A549 (cell line): ENCODE measurements around the gene PRPF31. TPM values are rescaled to one million over a fixed set of nuclear protein-coding genes. Genes with fewer than 3 reads are reported as not detected.

ENCODE experiments used
- ATAC-seq, 2 experiments: fragments of 200-7000 bp in 1 of 2; fragments of >200 bp in 1 of 2; cut with Nextera tagmentation in 1 of 2; cut with Tn5 transposase in 1 of 2; 3 replicates each; pipeline versions ENCODE4 v1.8.0 to v1.9.1; 2018 to 2020; ENCODE audit warnings: mild to moderate bottlenecking in 1 of 2, moderate library complexity in 1 of 2
- CTCF ChIA-PET: fragments of 300-600 bp; sonication (Branson Sonifier 250); formaldehyde crosslinking; extraction: SDS; loops from one replicate; lab custom pipeline; 2021; ENCODE audit warnings: antibody characterized with exemption, inconsistent platforms; lab: Yijun Ruan, JAX
- POLR2A ChIA-PET: fragments of 350-600 bp; formaldehyde crosslinking; extraction: SDS; loops from one replicate; lab custom pipeline; 2021; ENCODE audit warnings: antibody characterized with exemption, inconsistent platforms; lab: Yijun Ruan, JAX
- DNase-seq, 2 experiments: peaks; one replicate each; pipeline versions ENCODE4 v3.0.0 to v3.0.0-alpha.2; 2011 to 2016; ENCODE audit warnings: low read depth in 1 of 2, low spot score in 1 of 2
- FAIRE-seq: peaks from 2 replicates; lab custom pipeline; 2011; peaks lifted over from hg19 to GRCh38; lab: Jason Lieb, UNC
- H3K27ac ChIP-seq, 2 experiments: fragments of >200 bp; sonication (Bioruptor Twin); formaldehyde crosslinking; 3 replicates each; pipeline ENCODE4 v1.5.1; 2016 to 2017
- H3K4me1 ChIP-seq: fragments of >200 bp; sonication (Bioruptor Twin); formaldehyde crosslinking; 3 replicates; pipeline ENCODE4 v1.6.1; 2016
- H3K4me2 ChIP-seq: fragments of >200 bp; sonication (Bioruptor Twin); formaldehyde crosslinking; 3 replicates; pipeline ENCODE4 v1.6.1; 2016
- H3K4me3 ChIP-seq: fragments of >200 bp; sonication (Bioruptor Twin); formaldehyde crosslinking; 3 replicates; pipeline ENCODE4 v1.5.1; 2016
- H3K9me3 ChIP-seq: fragments of >200 bp; sonication (Bioruptor Twin); formaldehyde crosslinking; 3 replicates; pipeline ENCODE4 v1.6.1; 2016
- CBX2 ChIP-seq: fragments of 200-600 bp; sonication (generic); IDR thresholded peaks from 2 replicates; pipeline ENCODE4 v1.6.1; 2016; ENCODE audit warnings: low read depth, mild to moderate bottlenecking, borderline replicate concordance
- CHD4 ChIP-seq: fragments of 200-600 bp; sonication (generic); IDR thresholded peaks from 2 replicates; pipeline ENCODE4 v1.6.1; 2016; ENCODE audit warnings: antibody characterized with exemption, mild to moderate bottlenecking, borderline replicate concordance
- CTCF ChIP-seq: fragments of >200 bp; sonication (Bioruptor Twin); formaldehyde crosslinking; IDR thresholded peaks from 3 replicates; pipeline ENCODE4 v1.5.1; 2016
- EHF ChIP-seq: fragments of 250-450 bp; sonication (Bioruptor Pico); IDR thresholded peaks from 2 replicates; pipeline ENCODE4 v1.5.0; 2020; ENCODE audit warnings: mild to moderate bottlenecking
- EHMT2 ChIP-seq: fragments of 200-600 bp; sonication (generic); IDR thresholded peaks from 2 replicates; pipeline ENCODE4 v1.6.1; 2016; ENCODE audit warnings: antibody characterized with exemption, low read depth, mild to moderate bottlenecking, moderate library complexity
- FOSB ChIP-seq: fragments of 250-450 bp; sonication (Bioruptor Pico); IDR thresholded peaks from 2 replicates; pipeline ENCODE4 v1.5.0; 2020; ENCODE audit warnings: mild to moderate bottlenecking, moderate library complexity
- FOXS1 ChIP-seq: fragments of 250-450 bp; sonication (Bioruptor Pico); IDR thresholded peaks from 2 replicates; pipeline ENCODE4 v1.5.0; 2020; ENCODE audit warnings: mild to moderate bottlenecking, moderate library complexity
- GATA3 ChIP-seq: IDR thresholded peaks from 2 replicates; pipeline ENCODE4 v1.6.1; 2012; ENCODE audit warnings: borderline replicate concordance
- HES2 ChIP-seq: fragments of >200 bp; sonication (Bioruptor Twin); formaldehyde crosslinking; IDR thresholded peaks from 2 replicates; pipeline ENCODE4 v1.6.1; 2016
- KDM1A ChIP-seq: fragments of 200-600 bp; sonication (generic); IDR thresholded peaks from 2 replicates; pipeline ENCODE4 v1.6.1; 2016; ENCODE audit warnings: low read depth, mild to moderate bottlenecking
- PHF8 ChIP-seq: fragments of 200-600 bp; sonication (generic); IDR thresholded peaks from 2 replicates; pipeline ENCODE4 v1.6.1; 2016; ENCODE audit warnings: low read depth, mild to moderate bottlenecking, antibody characterized with exemption, moderate library complexity, borderline replicate concordance
- POLR2A ChIP-seq: IDR thresholded peaks from 2 replicates; pipeline ENCODE4 v1.6.1; 2012; ENCODE audit warnings: mild to moderate bottlenecking, low read length
- RAD21 ChIP-seq, 2 experiments: fragments of >200 bp in 1 of 2; sonication (Bioruptor Twin) in 1 of 2; formaldehyde crosslinking in 1 of 2; IDR thresholded peaks in 1 of 2; conservative IDR thresholded peaks in 1 of 2; 2 replicates in 1 of 2; 3 replicates in 1 of 2; pipeline ENCODE4 v1.6.1; 2012 to 2018; ENCODE audit warnings: inconsistent platforms in 1 of 2
- RFX5 ChIP-seq: fragments of 450-650 bp; IDR thresholded peaks from 2 replicates; pipeline ENCODE4 v1.7.1; 2014; ENCODE audit warnings: antibody characterized with exemption, mild to moderate bottlenecking, moderate library complexity
- ZNF302 ChIP-seq: fragments of 250-450 bp; sonication (Bioruptor Pico); IDR thresholded peaks from 2 replicates; pipeline ENCODE4 v1.9.0; 2021; ENCODE audit warnings: inconsistent platforms, mild to moderate bottlenecking, moderate library complexity
- WGBS: methylation state at CpG from one replicate; pipeline ENCODE4 v1.1.6; 2017; ENCODE audit errors: missing lambda C conversion rate; 5-methylcytosine and 5-hydroxymethylcytosine counted together
- polyA plus RNA-seq, 4 experiments: library from polyadenylated mRNA; depleted of rRNA in 3 of 4; stranded (reverse); fragments of >200 nt; fragmentation: RNase III in 1 of 4; extraction: RNeasy Plus Mini Kit Qiagen cat#74134 plus additional on column Dnase treatment in 1 of 4; gene quantifications; 2 replicates in 3 of 4; 3 replicates in 1 of 4; pipeline ENCODE4 v1.2.3, GENCODE V29; 2011 to 2017
- TF ChIP-seq, protein P1 (sequence below): IDR thresholded peaks from 2 replicates; pipeline ENCODE4 v1.6.1; 2012
- TF ChIP-seq, protein P2 (sequence below): fragments of 450-650 bp; IDR thresholded peaks from 2 replicates; pipeline ENCODE4 v1.6.1; 2014; ENCODE audit warnings: antibody characterized with exemption

The PRPF31 gene
- polyA plus RNA-seq, 2 of the 4 experiments (the other 2 are of a cell fraction) = 69.8 to 169 TPM

DNA sequence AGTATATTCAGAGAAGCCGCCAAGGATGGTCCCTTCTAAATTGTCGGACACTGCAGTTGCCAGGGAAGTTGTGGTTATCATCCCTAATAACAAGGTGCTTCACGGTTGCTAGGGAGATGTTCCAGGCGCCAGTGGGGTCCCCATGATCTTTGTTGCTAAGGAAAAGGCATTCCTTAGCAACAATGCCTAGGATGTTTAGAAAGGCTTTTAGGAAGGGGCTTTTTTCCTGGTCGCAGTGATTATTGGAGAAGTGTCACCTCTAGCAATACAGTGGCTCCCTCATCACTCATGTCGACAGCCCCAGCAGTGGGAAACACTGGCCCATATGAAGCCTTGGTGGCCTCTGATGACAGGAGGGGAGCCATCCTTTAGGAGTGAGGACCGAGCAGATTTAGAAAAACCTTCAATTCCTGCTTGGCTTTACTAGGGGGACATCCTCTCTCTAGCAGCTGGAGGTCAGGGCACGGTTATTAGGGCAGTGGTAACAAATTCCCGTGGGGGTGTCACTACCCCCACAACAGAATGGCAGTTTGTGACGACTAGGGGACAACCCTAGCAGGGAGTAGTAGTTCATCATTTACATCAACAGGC, 63.8 kb downstream of the PRPF31 start:
- no peak overlapping the region for H3K4me2 ChIP-seq
- TF ChIP-seq POLR2A (0 out of 2 replicates have a peak, but pooled peaks have one; percentile 10), PHF8 (no peak)
- H3K27ac ChIP-seq = no peak overlapping the region
- no peak for DNase-seq
- ATAC-seq = no peak
- no peak overlapping the region for H3K4me3 ChIP-seq
- 83% methylated on average over 10 of the region's 10 CpGs for WGBS
- ChIA-PET POLR2A (interaction anchor here (0.7 to 3.3 kb wide), 2 partner anchors 11 to 21 kb away, joined by 3 to 19 read pairs; partner anchors contain the start of genes MBOAT7 and TSEN34), CTCF (interaction anchor here (1.0 to 17.2 kb wide), 7 partner anchors 7 to 211 kb away, joined by 3 to 295 read pairs (median 4); partner anchors contain the start of genes MBOAT7 and TMC4)
- no peak for FAIRE-seq
- no peaks in the 10 kb centered on the region for H3K9me3 ChIP-seq
- no peaks in the 10 kb centered on the region for H3K4me1 ChIP-seq

- WGBS = 60% methylated on average over 10 of the region's 10 CpGs
- Histone ChIP-seq H3K4me1 (no peaks in the 10 kb centered on the region), H3K4me3 (no peak overlapping the region), H3K27ac (no peak overlapping the region), H3K4me2 (no peak overlapping the region), H3K9me3 (no peaks in the 10 kb centered on the region)
- ChIA-PET POLR2A (interaction anchor here (0.7 to 3.3 kb wide), 2 partner anchors 10 to 20 kb away, joined by 3 to 19 read pairs; partner anchors contain the start of genes MBOAT7 and TSEN34), CTCF (interaction anchor here (1.0 to 17.2 kb wide), 5 partner anchors 8 to 211 kb away, joined by 3 to 295 read pairs (median 5); partner anchors contain the start of genes MBOAT7 and TMC4)
- no peak for FAIRE-seq
- peak in 1 of 2 experiments; percentile 90 for DNase-seq
- peak; percentile 88 to 93 for ATAC-seq
- TF ChIP-seq RAD21 (conservative IDR thresholded peaks at IDR 0.05 in 1 of 2, IDR thresholded peaks at IDR 0.05 in 1 of 2) (peak in 1 of 2 experiments; percentile 54; a peak in 2 of 5 replicates), KDM1A (no peak), EHMT2 (no peak), RFX5 (peak; percentile 85), EHF (no peak), CHD4 (no peak), CBX2 (no peak), GATA3 (no peak), CTCF (peak; percentile 39)
- TF ChIP-seq, protein P1, sequence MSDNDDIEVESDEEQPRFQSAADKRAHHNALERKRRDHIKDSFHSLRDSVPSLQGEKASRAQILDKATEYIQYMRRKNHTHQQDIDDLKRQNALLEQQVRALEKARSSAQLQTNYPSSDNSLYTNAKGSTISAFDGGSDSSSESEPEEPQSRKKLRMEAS = no peak
Measured at GRCh38 chr19:54179921-54180461, 64.4 kb downstream of the PRPF31 start.

- no peak overlapping the region for H3K27ac ChIP-seq
- CTCF ChIA-PET = interaction anchor here (1.2 to 17.2 kb wide), 3 partner anchors 8 to 11 kb away, joined by 4 to 295 read pairs (median 15); partner anchors contain the start of genes MBOAT7 and TMC4
Measured at GRCh38 chr19:54180691-54181091, 65.1 kb downstream of the PRPF31 start.

More at GRCh38 chr19:54180691-54181091, 65.1 kb downstream of the PRPF31 start:
- H3K4me3 ChIP-seq = no peak overlapping the region
- TF ChIP-seq FOSB (CRISPR knock-in tag) (no peak), ZNF302 (no peak), HES2 (no peak), FOXS1 (CRISPR knock-in tag) (no peak), PHF8 (no peak)
- TF ChIP-seq, protein P1 = no peak
- TF ChIP-seq, protein P2, sequence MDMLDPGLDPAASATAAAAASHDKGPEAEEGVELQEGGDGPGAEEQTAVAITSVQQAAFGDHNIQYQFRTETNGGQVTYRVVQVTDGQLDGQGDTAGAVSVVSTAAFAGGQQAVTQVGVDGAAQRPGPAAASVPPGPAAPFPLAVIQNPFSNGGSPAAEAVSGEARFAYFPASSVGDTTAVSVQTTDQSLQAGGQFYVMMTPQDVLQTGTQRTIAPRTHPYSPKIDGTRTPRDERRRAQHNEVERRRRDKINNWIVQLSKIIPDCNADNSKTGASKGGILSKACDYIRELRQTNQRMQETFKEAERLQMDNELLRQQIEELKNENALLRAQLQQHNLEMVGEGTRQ = no peak
- TF ChIP-seq, all 56 proteins: peak for 0
- Histone ChIP-seq H3K4me1 (no peaks in the 10 kb centered on the region), H3K9me3 (no peaks in the 10 kb centered on the region), H3K4me2 (no peak overlapping the region)
- DNase-seq (no peak), FAIRE-seq (no peak), ATAC-seq (no peak)
- WGBS = 96% methylated on average over 31 of the region's 37 CpGs
- POLR2A ChIA-PET = interaction anchor here (3.3 kb wide), 1 partner anchor 9 kb away, joined by 19 read pairs; the partner anchor contains the start of genes MBOAT7 and TSEN34

Other genes with a start within 250 kb of the PRPF31 start
- 37.7 and 56.1 TPM in 2 replicates for gene MYADM, start 247.9 kb upstream of the PRPF31 start, polyA plus RNA-seq (2011; rRNA removed)
- gene MYADM, start 247.9 kb upstream of the PRPF31 start, polyA plus RNA-seq (2017; fragmentation: RNase III; extraction: RNeasy Plus Mini Kit Qiagen cat#74134 plus additional on column Dnase treatment) = 90.4 to 103 TPM (median 90.7 TPM) in 3 replicates
- gene PRKCG, start 233.6 kb upstream of the PRPF31 start, polyA plus RNA-seq (2011; rRNA removed) = 0.61 and 0.79 TPM in 2 replicates
- gene PRKCG, start 233.6 kb upstream of the PRPF31 start, polyA plus RNA-seq (2017; fragmentation: RNase III; extraction: RNeasy Plus Mini Kit Qiagen cat#74134 plus additional on column Dnase treatment) = 0.81 to 0.96 TPM (median 0.81 TPM) in 3 replicates
- gene CACNG7, start 206.5 kb upstream of the PRPF31 start, polyA plus RNA-seq (2011; rRNA removed) = 11.5 and 12.8 TPM in 2 replicates
- gene CACNG7, start 206.5 kb upstream of the PRPF31 start, polyA plus RNA-seq (2017; fragmentation: RNase III; extraction: RNeasy Plus Mini Kit Qiagen cat#74134 plus additional on column Dnase treatment) = 6.3 to 7.6 TPM (median 6.8 TPM) in 3 replicates
- gene CACNG8, start 152.8 kb upstream of the PRPF31 start, polyA plus RNA-seq (2011; rRNA removed) = 1.1 and 1.5 TPM in 2 replicates
- 4.6 to 6.9 TPM (median 5.8 TPM) in 3 replicates for gene CACNG8, start 152.8 kb upstream of the PRPF31 start, polyA plus RNA-seq (2017; fragmentation: RNase III; extraction: RNeasy Plus Mini Kit Qiagen cat#74134 plus additional on column Dnase treatment)
- gene CACNG6, start 124.1 kb upstream of the PRPF31 start, polyA plus RNA-seq (2011; rRNA removed) = 15.6 and 16.2 TPM in 2 replicates
- gene CACNG6, start 124.1 kb upstream of the PRPF31 start, polyA plus RNA-seq (2017; fragmentation: RNase III; extraction: RNeasy Plus Mini Kit Qiagen cat#74134 plus additional on column Dnase treatment) = 4.4 to 8.2 TPM (median 7.3 TPM) in 3 replicates
- gene VSTM1, start 51.9 kb upstream of the PRPF31 start, polyA plus RNA-seq (2011; rRNA removed) = 0.25 and 0.28 TPM in 2 replicates
- gene VSTM1, start 51.9 kb upstream of the PRPF31 start, polyA plus RNA-seq (2017; fragmentation: RNase III; extraction: RNeasy Plus Mini Kit Qiagen cat#74134 plus additional on column Dnase treatment) = 0.50 to 0.94 TPM (median 0.53 TPM) in 3 replicates
- gene TARM1, start 34.4 kb upstream of the PRPF31 start, polyA plus RNA-seq (2011; rRNA removed) = not detected in 2 replicates
- not detected in 3 replicates for gene TARM1, start 34.4 kb upstream of the PRPF31 start, polyA plus RNA-seq (2017; fragmentation: RNase III; extraction: RNeasy Plus Mini Kit Qiagen cat#74134 plus additional on column Dnase treatment)
- 0.26 and 0.33 TPM in 2 replicates for gene OSCAR, start 15.0 kb upstream of the PRPF31 start, polyA plus RNA-seq (2011; rRNA removed)
- 0.28 to 0.63 TPM (median 0.31 TPM) in 3 replicates for gene OSCAR, start 15.0 kb upstream of the PRPF31 start, polyA plus RNA-seq (2017; fragmentation: RNase III; extraction: RNeasy Plus Mini Kit Qiagen cat#74134 plus additional on column Dnase treatment)
- gene NDUFA3, start 12.9 kb upstream of the PRPF31 start, polyA plus RNA-seq (2011; rRNA removed) = 36.5 and 43.5 TPM in 2 replicates
- gene NDUFA3, start 12.9 kb upstream of the PRPF31 start, polyA plus RNA-seq (2017; fragmentation: RNase III; extraction: RNeasy Plus Mini Kit Qiagen cat#74134 plus additional on column Dnase treatment) = 188 to 198 TPM (median 190 TPM) in 3 replicates
- 10.8 and 16.1 TPM in 2 replicates for gene TFPT, start 97 bp upstream of the PRPF31 start, polyA plus RNA-seq (2011; rRNA removed)
- 26.1 to 29.2 TPM (median 26.6 TPM) in 3 replicates for gene TFPT, start 97 bp upstream of the PRPF31 start, polyA plus RNA-seq (2017; fragmentation: RNase III; extraction: RNeasy Plus Mini Kit Qiagen cat#74134 plus additional on column Dnase treatment)
- gene CNOT3, start 22.0 kb downstream of the PRPF31 start, polyA plus RNA-seq (2011; rRNA removed) = 24.9 and 28.3 TPM in 2 replicates
- gene CNOT3, start 22.0 kb downstream of the PRPF31 start, polyA plus RNA-seq (2017; fragmentation: RNase III; extraction: RNeasy Plus Mini Kit Qiagen cat#74134 plus additional on column Dnase treatment) = 59.2 to 62.6 TPM (median 62.4 TPM) in 3 replicates
- 6.8 and 13.3 TPM in 2 replicates for gene LENG1, start 44.0 kb downstream of the PRPF31 start, polyA plus RNA-seq (2011; rRNA removed)
- 11.1 to 13.9 TPM (median 13.8 TPM) in 3 replicates for gene LENG1, start 44.0 kb downstream of the PRPF31 start, polyA plus RNA-seq (2017; fragmentation: RNase III; extraction: RNeasy Plus Mini Kit Qiagen cat#74134 plus additional on column Dnase treatment)
- 0.61 and 0.84 TPM in 2 replicates for gene TMC4, start 57.4 kb downstream of the PRPF31 start, polyA plus RNA-seq (2011; rRNA removed)
- gene TMC4, start 57.4 kb downstream of the PRPF31 start, polyA plus RNA-seq (2017; fragmentation: RNase III; extraction: RNeasy Plus Mini Kit Qiagen cat#74134 plus additional on column Dnase treatment) = 0.85 to 1.5 TPM (median 1.2 TPM) in 3 replicates
- 42.1 and 52.4 TPM in 2 replicates for gene MBOAT7, start 73.8 kb downstream of the PRPF31 start, polyA plus RNA-seq (2011; rRNA removed)
- gene MBOAT7, start 73.8 kb downstream of the PRPF31 start, polyA plus RNA-seq (2017; fragmentation: RNase III; extraction: RNeasy Plus Mini Kit Qiagen cat#74134 plus additional on column Dnase treatment) = 129 to 142 TPM (median 133 TPM) in 3 replicates
- gene TSEN34, start 75.6 kb downstream of the PRPF31 start, polyA plus RNA-seq (2011; rRNA removed) = 53.4 and 61.1 TPM in 2 replicates
- gene TSEN34, start 75.6 kb downstream of the PRPF31 start, polyA plus RNA-seq (2017; fragmentation: RNase III; extraction: RNeasy Plus Mini Kit Qiagen cat#74134 plus additional on column Dnase treatment) = 79.0 to 90.9 TPM (median 87.7 TPM) in 3 replicates
- 1,440 and 1,504 TPM in 2 replicates for gene RPS9, start 85.1 kb downstream of the PRPF31 start, polyA plus RNA-seq (2011; rRNA removed)
- gene RPS9, start 85.1 kb downstream of the PRPF31 start, polyA plus RNA-seq (2017; fragmentation: RNase III; extraction: RNeasy Plus Mini Kit Qiagen cat#74134 plus additional on column Dnase treatment) = 1,990 to 2,154 TPM (median 2,057 TPM) in 3 replicates
- gene LILRB3, start 107.3 kb downstream of the PRPF31 start, polyA plus RNA-seq (2011; rRNA removed) = not detected in 2 replicates
- not detected in 3 replicates for gene LILRB3, start 107.3 kb downstream of the PRPF31 start, polyA plus RNA-seq (2017; fragmentation: RNase III; extraction: RNeasy Plus Mini Kit Qiagen cat#74134 plus additional on column Dnase treatment)
- not detected in 2 replicates for gene LILRA6, start 127.0 kb downstream of the PRPF31 start, polyA plus RNA-seq (2011; rRNA removed)
- not detected in 3 replicates for gene LILRA6, start 127.0 kb downstream of the PRPF31 start, polyA plus RNA-seq (2017; fragmentation: RNase III; extraction: RNeasy Plus Mini Kit Qiagen cat#74134 plus additional on column Dnase treatment)
- not detected in 2 replicates for gene LILRB5, start 141.5 kb downstream of the PRPF31 start, polyA plus RNA-seq (2011; rRNA removed)
- not detected in 3 replicates for gene LILRB5, start 141.5 kb downstream of the PRPF31 start, polyA plus RNA-seq (2017; fragmentation: RNase III; extraction: RNeasy Plus Mini Kit Qiagen cat#74134 plus additional on column Dnase treatment)
- gene LILRB2, start 165.4 kb downstream of the PRPF31 start, polyA plus RNA-seq (2011; rRNA removed) = not detected in 2 replicates
- gene LILRB2, start 165.4 kb downstream of the PRPF31 start, polyA plus RNA-seq (2017; fragmentation: RNase III; extraction: RNeasy Plus Mini Kit Qiagen cat#74134 plus additional on column Dnase treatment) = not detected in 3 replicates
- gene LILRA5, start 197.4 kb downstream of the PRPF31 start, polyA plus RNA-seq (2011; rRNA removed) = not detected in 2 replicates
- gene LILRA5, start 197.4 kb downstream of the PRPF31 start, polyA plus RNA-seq (2017; fragmentation: RNase III; extraction: RNeasy Plus Mini Kit Qiagen cat#74134 plus additional on column Dnase treatment) = not detected in 3 replicates
- gene LILRA4, start 223.4 kb downstream of the PRPF31 start, polyA plus RNA-seq (2011; rRNA removed) = not detected in 2 replicates
- gene LILRA4, start 223.4 kb downstream of the PRPF31 start, polyA plus RNA-seq (2017; fragmentation: RNase III; extraction: RNeasy Plus Mini Kit Qiagen cat#74134 plus additional on column Dnase treatment) = not detected in 3 replicates
- not detected in 2 replicates for gene LAIR1, start 249.2 kb downstream of the PRPF31 start, polyA plus RNA-seq (2011; rRNA removed)
- not detected in 3 replicates for gene LAIR1, start 249.2 kb downstream of the PRPF31 start, polyA plus RNA-seq (2017; fragmentation: RNase III; extraction: RNeasy Plus Mini Kit Qiagen cat#74134 plus additional on column Dnase treatment)